Prostate gland (tissue), 2 donors: ENCODE measurements around the gene CABP2.

ENCODE experiments used
- CTCF ChIP-seq, 4 experiments: fragments of 200-600 bp in 2 of 4; fragments of 450-650 bp in 2 of 4; sonication (generic) in 2 of 4; IDR thresholded peaks; 1 replicate in 3 of 4; 2 replicates in 1 of 4; pipeline ENCODE4 v1.5.1; 2016 to 2019; ENCODE audit warnings: antibody characterized with exemption in 4 of 4, mild to moderate bottlenecking in 2 of 4, moderate library complexity in 2 of 4
- POLR2AphosphoS5 ChIP-seq: sonication (generic); formaldehyde crosslinking; IDR thresholded peaks from one replicate; pipeline ENCODE4 v1.6.1; 2017; ENCODE audit warnings: antibody characterized with exemption

- TF ChIP-seq CTCF (IDR thresholded peaks at IDR 0.05) (peak in 1 of 4 experiments; percentile 40), POLR2AphosphoS5 (no peak)
These were observed 16.7 kb downstream of the CABP2 start for GRCh38 chr11:67506426-67507051.
